ENCODE measurements around the gene DHH. TPM values are rescaled to one million over a fixed set of nuclear protein-coding genes. Genes with fewer than 3 reads are reported as not detected.

DHH gene
- total and polyA plus RNA-seq, 2 experiments from 2014 or later = not detected

GRCh38 chr12:49144384-49144783 lies 49.8 kb upstream of the DHH start:
- H3K27ac ChIP-seq (ENCODE audit: low read depth) = no peak overlapping the region
- H2AFZ ChIP-seq = no peak overlapping the region
- H3K4me3 ChIP-seq = no peak overlapping the region
- no peaks in the 10 kb centered on the region for H3K36me3 ChIP-seq (ENCODE audit: insufficient read depth)
- no peaks in the 10 kb centered on the region for H3K4me1 Mint-ChIP-seq
- no peaks in the 10 kb centered on the region for H3K9me2 ChIP-seq (ENCODE audit: insufficient read depth)
- no peaks in the 10 kb centered on the region for H3K4me1 ChIP-seq (ENCODE audit: insufficient read depth)
- no peaks in the 10 kb centered on the region for H3F3A ChIP-seq (replicated peaks; ENCODE audit: low read depth)
- ATAC-seq = no peak
- H3K4me2 ChIP-seq = no peak overlapping the region
- H3K27ac Mint-ChIP-seq = no peak overlapping the region
- no peaks in the 10 kb centered on the region for H4K20me1 ChIP-seq (replicated peaks; ENCODE audit: insufficient read depth)
- no peak for DNase-seq (ENCODE audit: low spot score)
- H3K27me3 ChIP-seq (ENCODE audit: insufficient read depth) = no peaks in the 10 kb centered on the region
- no peaks in the 10 kb centered on the region for H3K9me3 Mint-ChIP-seq
- TF ChIP-seq CREB1 (CRISPR knock-in tag; IDR thresholded peaks at IDR 0.05; ENCODE audit: low read depth) = no peak
- TF ChIP-seq ETS1 (IDR thresholded peaks at IDR 0.05) = no peak
- TF ChIP-seq ZNF462 (CRISPR knock-in tag; IDR thresholded peaks at IDR 0.05) = no peak
- TF ChIP-seq EZH2phosphoT487 (IDR thresholded peaks at IDR 0.05; ENCODE audit: unreplicated experiment) = no peak
- no peak overlapping the region for H3K4me3 Mint-ChIP-seq
- no peaks in the 10 kb centered on the region for H3K79me2 ChIP-seq (replicated peaks; ENCODE audit: insufficient read depth)
- H3K36me3 Mint-ChIP-seq (ENCODE audit: low read depth) = no peaks in the 10 kb centered on the region
- peaks cover 2% of the 10 kb centered on the region for H3K27me3 Mint-ChIP-seq (ENCODE audit: insufficient read depth, low read depth, poor library complexity)

- Mint-ChIP-seq H3K4me1 (no peaks in the 10 kb centered on the region), H3K9me3 (no peaks in the 10 kb centered on the region; the same call in 2 of the 3 replicates), H3K4me3 (no peak overlapping the region), H3K27me3 (ENCODE audit: insufficient read depth, low read depth, poor library complexity) (peaks cover 3% of the 10 kb centered on the region), H3K36me3 (ENCODE audit: low read depth) (no peaks in the 10 kb centered on the region), H3K27ac (no peak overlapping the region)
- Histone ChIP-seq H3K79me2 (replicated peaks; ENCODE audit: insufficient read depth) (no peaks in the 10 kb centered on the region), H3K4me1 (ENCODE audit: insufficient read depth) (no peaks in the 10 kb centered on the region), H3K4me2 (no peak overlapping the region), H4K20me1 (replicated peaks; ENCODE audit: insufficient read depth) (no peaks in the 10 kb centered on the region), H3K9me2 (ENCODE audit: insufficient read depth) (no peaks in the 10 kb centered on the region), H3K4me3 (no peak overlapping the region), H3K27me3 (ENCODE audit: insufficient read depth) (no peaks in the 10 kb centered on the region), H3F3A (replicated peaks; ENCODE audit: low read depth) (no peaks in the 10 kb centered on the region), H3K27ac (ENCODE audit: low read depth) (no peak overlapping the region), H3K36me3 (ENCODE audit: insufficient read depth) (no peaks in the 10 kb centered on the region), H2AFZ (no peak overlapping the region)
- ATAC-seq = no peak
- DNase-seq (ENCODE audit: low spot score) = no peak
- TF ChIP-seq REST (IDR thresholded peaks at IDR 0.05; ENCODE audit: unreplicated experiment) (no peak), STAT1 (IDR thresholded peaks at IDR 0.05; ENCODE audit: unreplicated experiment) (no peak), CREB1 (CRISPR knock-in tag; IDR thresholded peaks at IDR 0.05; ENCODE audit: low read depth) (no peak), ZNF331 (CRISPR knock-in tag; IDR thresholded peaks at IDR 0.05; ENCODE audit: low read depth) (no peak), CTCF (conservative IDR thresholded peaks at IDR 0.05; ENCODE audit: low read depth in 2 of 2) (no peak), EZH2 (IDR thresholded peaks at IDR 0.05; ENCODE audit: low read depth, unreplicated experiment) (no peak)
Observed at GRCh38 chr12:49138999-49139398, 44.4 kb upstream of the DHH start.
